Mesendoderm (in vitro differentiated cells): ENCODE data around the gene SMARCAD1.
A peak's percentile ranks its signal among the peaks of the same experiment; 100 is the strongest.
"Not testable (repeated sequence)": the region's sequence is repeated elsewhere in the genome, so short reads cannot be mapped to it uniquely, and the experiment has no call there.

Experiments
- DNase-seq: peaks from one replicate; pipeline ENCODE4 v3.0.0; 2013
- H2AK5ac ChIP-seq: 2 replicates; pipeline ENCODE4 v1.6.1; 2013; ENCODE audit warnings: low read length, inconsistent platforms
- H2BK120ac ChIP-seq: 2 replicates; pipeline ENCODE4 v1.6.1; 2013; ENCODE audit warnings: low read depth, mild to moderate bottlenecking, low read length, moderate library complexity, mixed read lengths
- H2BK15ac ChIP-seq: replicated peaks from 2 replicates; pipeline ENCODE4 v1.6.1; 2013; ENCODE audit warnings: low read depth, mild to moderate bottlenecking, moderate library complexity
- H2BK5ac ChIP-seq: 2 replicates; pipeline ENCODE4 v1.6.1; 2013; ENCODE audit warnings: low read length, inconsistent platforms
- H3K18ac ChIP-seq: 2 replicates; pipeline ENCODE4 v1.6.1; 2013; ENCODE audit warnings: mild to moderate bottlenecking, low read length, mixed read lengths
- H3K23ac ChIP-seq: one replicate; pipeline ENCODE4 v1.6.1; 2013; ENCODE audit warnings: low read length
- H3K27ac ChIP-seq: 2 replicates; pipeline ENCODE4 v1.5.1; 2013; ENCODE audit warnings: low read depth, mild to moderate bottlenecking, inconsistent platforms, low read length, moderate library complexity
- H3K27me3 ChIP-seq: 2 replicates; pipeline ENCODE4 v1.6.1; 2013; ENCODE audit warnings: low read length, control low read depth, mild to moderate bottlenecking, inconsistent platforms; ENCODE audit not compliant: insufficient read depth, poor library complexity
- H3K36me3 ChIP-seq: 2 replicates; pipeline ENCODE4 v1.6.1; 2013; ENCODE audit warnings: low read length, inconsistent platforms; ENCODE audit not compliant: control insufficient read depth, insufficient read depth
- H3K4ac ChIP-seq: one replicate; pipeline ENCODE4 v1.6.1; 2013; ENCODE audit warnings: low read depth, mild to moderate bottlenecking, low read length, moderate library complexity
- H3K4me1 ChIP-seq: 2 replicates; pipeline ENCODE4 v1.6.1; 2013; ENCODE audit warnings: low read depth, low read length, inconsistent platforms; ENCODE audit not compliant: control insufficient read depth
- H3K4me2 ChIP-seq: 2 replicates; pipeline ENCODE4 v1.6.1; 2013; ENCODE audit warnings: low read length
- H3K4me3 ChIP-seq: 2 replicates; pipeline ENCODE4 v1.5.1; 2013; ENCODE audit warnings: mild to moderate bottlenecking, low read length
- H3K56ac ChIP-seq: one replicate; pipeline ENCODE4 v1.6.1; 2013; ENCODE audit warnings: low read length
- H3K79me1 ChIP-seq: 2 replicates; pipeline ENCODE4 v1.6.1; 2013; ENCODE audit warnings: low read length, inconsistent platforms
- H3K79me2 ChIP-seq: 2 replicates; pipeline ENCODE4 v1.6.1; 2013; ENCODE audit warnings: mild to moderate bottlenecking, low read length; ENCODE audit not compliant: control insufficient read depth, insufficient read depth
- H3K9ac ChIP-seq: 2 replicates; pipeline ENCODE4 v1.6.1; 2013; ENCODE audit warnings: low read length, inconsistent platforms
- H4K5ac ChIP-seq: one replicate; pipeline ENCODE4 v1.6.1; 2013; ENCODE audit warnings: low read length
- H4K8ac ChIP-seq: one replicate; pipeline ENCODE4 v1.6.1; 2013; ENCODE audit warnings: low read depth, mild to moderate bottlenecking, control low read depth, low read length, moderate library complexity
- WGBS: extraction: QIAGEN DNeasy Blood & Tissue Kit; methylation state at CpG from one replicate; pipeline ENCODE4 v1.1.7; 2013; ENCODE audit warnings: low lambda C conversion rate, missing lambda C conversion rate; ENCODE audit not compliant: insufficient coverage; ENCODE audit errors: extremely low coverage; 5-methylcytosine and 5-hydroxymethylcytosine counted together

SMARCAD1 gene

DNA sequence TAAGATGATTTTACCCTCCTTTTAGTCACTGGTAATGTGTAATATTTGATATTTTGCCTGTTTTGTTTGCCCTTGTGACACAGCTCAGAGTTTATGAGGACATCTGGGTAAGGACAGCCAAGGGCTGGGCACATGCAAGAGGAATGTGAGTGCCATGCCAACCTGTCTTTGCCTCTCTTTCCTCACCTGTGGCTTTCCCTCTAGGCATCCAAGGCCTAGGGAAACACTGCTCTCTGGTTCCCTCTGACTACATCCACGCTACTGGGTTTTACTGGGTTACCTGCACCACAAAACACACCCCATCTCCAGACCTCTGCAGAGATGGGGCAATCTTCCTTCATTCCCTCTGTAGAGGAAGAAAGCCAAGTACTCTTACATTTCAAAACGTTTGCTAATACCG lies 127.3 kb downstream of the SMARCAD1 start:
- H4K8ac ChIP-seq, result no peak overlapping the region
- no peak overlapping the region for H3K18ac ChIP-seq
- H3K79me2 ChIP-seq, result no peaks in the 10 kb centered on the region
- H2BK15ac ChIP-seq, result no peak overlapping the region
- no peak overlapping the region for H2AK5ac ChIP-seq
- H4K5ac ChIP-seq, result no peak overlapping the region
- no peak overlapping the region for H2BK120ac ChIP-seq
- H3K56ac ChIP-seq, result no peak overlapping the region
- WGBS, result no CpG with 5 or more reads among the region's 3 CpGs
- H3K4ac ChIP-seq, result no peak overlapping the region
- H3K27me3 ChIP-seq, result no peaks in the 10 kb centered on the region
- no peak overlapping the region for H3K9ac ChIP-seq
- H3K79me1 ChIP-seq, result no peaks in the 10 kb centered on the region
- no peak overlapping the region for H3K4me2 ChIP-seq
- no peak overlapping the region for H3K23ac ChIP-seq
- peak; percentile 23 for DNase-seq
- H3K4me1 ChIP-seq, result no peaks in the 10 kb centered on the region
- no peak overlapping the region for H2BK5ac ChIP-seq
- H3K4me3 ChIP-seq, result no peak overlapping the region
- H3K36me3 ChIP-seq, result no peaks in the 10 kb centered on the region
- no peak overlapping the region for H3K27ac ChIP-seq

DNA sequence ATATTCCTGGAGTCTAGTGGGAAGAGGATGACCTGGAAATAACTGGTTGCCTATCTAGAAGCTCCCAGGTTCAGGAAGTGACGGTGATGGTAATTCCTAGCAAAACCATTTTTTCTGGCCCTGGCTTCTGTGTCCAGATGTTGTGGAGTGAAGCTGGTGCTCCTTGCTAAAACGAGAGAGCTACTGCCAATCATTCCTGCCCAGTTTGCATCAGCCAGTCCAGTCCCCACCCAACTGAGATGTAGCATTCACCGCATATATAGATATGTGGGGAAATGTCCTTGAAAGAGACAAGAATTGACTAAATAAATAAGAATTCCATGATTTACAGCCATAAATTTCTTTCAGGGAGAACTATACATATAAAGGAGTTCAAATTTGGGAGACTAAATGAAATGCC lies 128.6 kb downstream of the SMARCAD1 start:
- no peak overlapping the region for H3K23ac ChIP-seq
- no peak overlapping the region for H3K27ac ChIP-seq
- H4K5ac ChIP-seq, result no peak overlapping the region
- WGBS, result no CpG with 5 or more reads among the region's 3 CpGs
- H3K79me2 ChIP-seq, result no peaks in the 10 kb centered on the region
- H3K4me1 ChIP-seq, result no peaks in the 10 kb centered on the region
- no peak for DNase-seq
- H2BK120ac ChIP-seq, result no peak overlapping the region
- H3K36me3 ChIP-seq, result no peaks in the 10 kb centered on the region
- H2BK15ac ChIP-seq, result no peak overlapping the region
- H3K27me3 ChIP-seq, result no peaks in the 10 kb centered on the region
- no peak overlapping the region for H2AK5ac ChIP-seq
- H3K18ac ChIP-seq, result no peak overlapping the region
- H3K56ac ChIP-seq, result no peak overlapping the region
- H4K8ac ChIP-seq, result no peak overlapping the region
- no peak overlapping the region for H2BK5ac ChIP-seq
- H3K4ac ChIP-seq, result no peak overlapping the region
- H3K4me3 ChIP-seq, result no peak overlapping the region
- no peak overlapping the region for H3K4me2 ChIP-seq
- H3K9ac ChIP-seq, result no peak overlapping the region
- no peaks in the 10 kb centered on the region for H3K79me1 ChIP-seq

DNA sequence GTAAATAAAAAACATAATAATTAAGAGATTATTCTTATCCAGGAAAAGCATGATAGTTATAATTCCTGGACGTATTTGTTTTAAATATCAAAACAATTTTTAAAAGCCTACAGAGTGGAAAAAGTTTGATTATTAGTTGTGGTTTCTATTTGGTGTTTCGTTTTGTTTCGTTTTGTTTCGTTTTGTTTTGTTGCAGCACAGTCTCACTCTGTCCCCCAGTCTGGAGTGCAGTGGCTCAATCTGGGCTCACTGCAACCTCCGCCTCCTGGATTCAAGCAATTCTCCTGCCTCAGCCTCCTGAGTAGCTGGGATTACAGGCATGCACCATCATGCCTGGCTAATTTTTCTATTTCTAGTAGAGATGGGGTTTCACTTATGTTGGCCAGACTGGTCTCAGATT lies 129.1 kb downstream of the SMARCAD1 start:
- H3K18ac ChIP-seq, H4K5ac ChIP-seq, H3K27ac ChIP-seq, H2BK120ac ChIP-seq, H3K4me1 ChIP-seq, H4K8ac ChIP-seq, H2AK5ac ChIP-seq, H3K4me3 ChIP-seq, H3K9ac ChIP-seq, H3K27me3 ChIP-seq, H2BK15ac ChIP-seq, H3K36me3 ChIP-seq, H2BK5ac ChIP-seq, DNase-seq, H3K79me2 ChIP-seq, H3K4ac ChIP-seq, H3K56ac ChIP-seq, H3K4me2 ChIP-seq, H3K23ac ChIP-seq, H3K79me1 ChIP-seq: not testable (repeated sequence)
- WGBS, result 100% methylated on average over 1 of the region's 5 CpGs

DNA sequence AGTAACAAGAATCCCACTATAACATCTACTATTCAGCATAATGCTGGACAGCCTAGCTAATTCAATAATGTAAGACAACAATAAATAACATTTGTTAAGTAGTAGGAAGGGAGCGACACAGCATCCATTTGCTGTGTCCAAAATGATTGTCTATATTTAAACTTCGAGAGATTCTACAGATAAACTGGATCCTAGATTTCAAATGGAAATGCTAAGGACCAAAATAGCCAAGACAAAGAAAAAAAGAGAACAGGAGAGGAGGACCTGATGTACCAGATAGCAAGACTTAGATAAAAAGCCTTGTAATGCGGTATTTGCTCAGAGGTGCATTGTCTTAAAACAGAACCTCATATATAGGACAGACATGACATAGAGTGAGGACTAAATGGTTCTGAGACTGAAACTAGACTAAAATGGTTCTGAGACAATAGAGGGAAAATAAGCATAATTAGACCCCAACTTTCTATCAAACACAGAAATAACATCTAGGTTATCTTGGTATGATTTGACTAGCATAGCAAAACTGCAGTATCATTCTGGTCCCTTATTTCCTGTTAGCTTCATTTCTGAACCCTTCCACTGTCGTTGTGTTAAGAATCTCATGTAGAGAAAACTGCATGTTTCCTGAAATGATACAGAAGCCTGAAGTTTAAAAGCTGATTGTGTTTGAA lies 131.2 kb downstream of the SMARCAD1 start:
- no peaks in the 10 kb centered on the region for H3K79me1 ChIP-seq
- H3K9ac ChIP-seq, result no peak overlapping the region
- no peak overlapping the region for H3K4ac ChIP-seq
- no peak overlapping the region for H3K27ac ChIP-seq
- no peaks in the 10 kb centered on the region for H3K36me3 ChIP-seq
- no peak overlapping the region for H2AK5ac ChIP-seq
- no peak for DNase-seq
- H3K27me3 ChIP-seq, result no peaks in the 10 kb centered on the region
- H3K4me2 ChIP-seq, result no peak overlapping the region
- no CpG with 5 or more reads among the region's 4 CpGs for WGBS
- no peak overlapping the region for H3K4me3 ChIP-seq
- no peak overlapping the region for H3K18ac ChIP-seq
- no peaks in the 10 kb centered on the region for H3K4me1 ChIP-seq
- H3K79me2 ChIP-seq, result no peaks in the 10 kb centered on the region
- no peak overlapping the region for H2BK5ac ChIP-seq
- H4K5ac ChIP-seq, result no peak overlapping the region
- H4K8ac ChIP-seq, result no peak overlapping the region
- no peak overlapping the region for H2BK15ac ChIP-seq
- no peak overlapping the region for H2BK120ac ChIP-seq
- no peak overlapping the region for H3K23ac ChIP-seq
- no peak overlapping the region for H3K56ac ChIP-seq

- H3K23ac ChIP-seq, result no peak overlapping the region
- H3K36me3 ChIP-seq, result no peaks in the 10 kb centered on the region
- H3K27me3 ChIP-seq, result no peaks in the 10 kb centered on the region
- no peak overlapping the region for H2BK15ac ChIP-seq
- H3K79me1 ChIP-seq, result no peaks in the 10 kb centered on the region
- H3K18ac ChIP-seq, result no peak overlapping the region
- no peak overlapping the region for H3K4me3 ChIP-seq
- DNase-seq, result no peak
- no peak overlapping the region for H3K9ac ChIP-seq
- no peaks in the 10 kb centered on the region for H3K4me1 ChIP-seq
- no peak overlapping the region for H3K56ac ChIP-seq
- no peak overlapping the region for H2BK5ac ChIP-seq
- no peak overlapping the region for H4K5ac ChIP-seq
- no peak overlapping the region for H4K8ac ChIP-seq
- H3K27ac ChIP-seq, result no peak overlapping the region
- no peak overlapping the region for H3K4ac ChIP-seq
- no peak overlapping the region for H2AK5ac ChIP-seq
- no peaks in the 10 kb centered on the region for H3K79me2 ChIP-seq
- H3K4me2 ChIP-seq, result no peak overlapping the region
- no CpG with 5 or more reads among the region's 9 CpGs for WGBS
- H2BK120ac ChIP-seq, result no peak overlapping the region
Measured at GRCh38 chr4:94339779-94340178, 132.1 kb downstream of the SMARCAD1 start.
